GM23338 (cell line): ENCODE results near the gene SF3B3.
"Not testable (repeated sequence)": the region's sequence is repeated elsewhere in the genome, so short reads cannot be mapped to it uniquely, and the experiment has no call there.

Source experiments
- EZH2 ChIP-seq: fragments of 200-600 bp; sonication (generic); IDR thresholded peaks from one replicate; pipeline ENCODE4 v1.8.0; 2017; ENCODE audit warnings: antibody characterized with exemption, mild to moderate bottlenecking, low read depth; ENCODE audit not compliant: unreplicated experiment
- EZH2phosphoT487 ChIP-seq: fragments of 200-600 bp; sonication (generic); IDR thresholded peaks from one replicate; pipeline ENCODE4 v1.8.1; 2018; ENCODE audit warnings: antibody characterized with exemption; ENCODE audit not compliant: unreplicated experiment
- TF ChIP-seq, protein P1 (sequence below), 2 experiments: fragments of 200-600 bp in 1 of 2; sonication (generic) in 1 of 2; conservative IDR thresholded peaks; 2 replicates each; pipeline versions ENCODE4 v1.5.1 to v1.6.1; 2016 to 2017; ENCODE audit warnings: antibody characterized with exemption in 2 of 2, low read depth in 2 of 2, mild to moderate bottlenecking in 2 of 2, moderate library complexity in 1 of 2
- TF ChIP-seq, protein P2 (sequence below): IDR thresholded peaks from one replicate; pipeline ENCODE4 v1.6.1; 2018; ENCODE audit warnings: antibody characterized with exemption; ENCODE audit not compliant: unreplicated experiment

DNA sequence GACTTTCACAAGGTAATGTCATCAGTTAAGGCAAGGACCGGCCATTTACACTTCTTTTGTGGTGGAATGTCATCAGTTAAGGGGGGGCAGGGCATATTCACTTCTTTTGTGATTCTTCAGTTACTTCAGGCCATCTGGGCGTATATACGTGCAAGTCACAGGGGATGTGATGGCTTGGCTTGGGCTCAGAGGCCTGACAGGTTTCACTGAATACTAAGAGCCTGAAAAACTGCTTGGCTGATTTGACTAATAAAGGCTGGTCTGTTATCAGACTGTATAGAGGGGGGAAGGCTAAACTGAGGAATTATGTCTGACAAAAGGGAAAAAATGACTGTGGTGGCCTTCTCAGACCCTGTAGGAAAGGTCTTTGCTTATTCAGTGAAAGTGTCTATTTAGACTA, 98.2 kb downstream of the SF3B3 start:
- not testable (repeated sequence) for TF ChIP-seq EZH2phosphoT487, EZH2
- TF ChIP-seq, protein P1, sequence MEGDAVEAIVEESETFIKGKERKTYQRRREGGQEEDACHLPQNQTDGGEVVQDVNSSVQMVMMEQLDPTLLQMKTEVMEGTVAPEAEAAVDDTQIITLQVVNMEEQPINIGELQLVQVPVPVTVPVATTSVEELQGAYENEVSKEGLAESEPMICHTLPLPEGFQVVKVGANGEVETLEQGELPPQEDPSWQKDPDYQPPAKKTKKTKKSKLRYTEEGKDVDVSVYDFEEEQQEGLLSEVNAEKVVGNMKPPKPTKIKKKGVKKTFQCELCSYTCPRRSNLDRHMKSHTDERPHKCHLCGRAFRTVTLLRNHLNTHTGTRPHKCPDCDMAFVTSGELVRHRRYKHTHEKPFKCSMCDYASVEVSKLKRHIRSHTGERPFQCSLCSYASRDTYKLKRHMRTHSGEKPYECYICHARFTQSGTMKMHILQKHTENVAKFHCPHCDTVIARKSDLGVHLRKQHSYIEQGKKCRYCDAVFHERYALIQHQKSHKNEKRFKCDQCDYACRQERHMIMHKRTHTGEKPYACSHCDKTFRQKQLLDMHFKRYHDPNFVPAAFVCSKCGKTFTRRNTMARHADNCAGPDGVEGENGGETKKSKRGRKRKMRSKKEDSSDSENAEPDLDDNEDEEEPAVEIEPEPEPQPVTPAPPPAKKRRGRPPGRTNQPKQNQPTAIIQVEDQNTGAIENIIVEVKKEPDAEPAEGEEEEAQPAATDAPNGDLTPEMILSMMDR (conservative IDR thresholded peaks at IDR 0.05; ENCODE audit: low read depth in 2 of 2) = not testable (repeated sequence)
- TF ChIP-seq, protein P2, sequence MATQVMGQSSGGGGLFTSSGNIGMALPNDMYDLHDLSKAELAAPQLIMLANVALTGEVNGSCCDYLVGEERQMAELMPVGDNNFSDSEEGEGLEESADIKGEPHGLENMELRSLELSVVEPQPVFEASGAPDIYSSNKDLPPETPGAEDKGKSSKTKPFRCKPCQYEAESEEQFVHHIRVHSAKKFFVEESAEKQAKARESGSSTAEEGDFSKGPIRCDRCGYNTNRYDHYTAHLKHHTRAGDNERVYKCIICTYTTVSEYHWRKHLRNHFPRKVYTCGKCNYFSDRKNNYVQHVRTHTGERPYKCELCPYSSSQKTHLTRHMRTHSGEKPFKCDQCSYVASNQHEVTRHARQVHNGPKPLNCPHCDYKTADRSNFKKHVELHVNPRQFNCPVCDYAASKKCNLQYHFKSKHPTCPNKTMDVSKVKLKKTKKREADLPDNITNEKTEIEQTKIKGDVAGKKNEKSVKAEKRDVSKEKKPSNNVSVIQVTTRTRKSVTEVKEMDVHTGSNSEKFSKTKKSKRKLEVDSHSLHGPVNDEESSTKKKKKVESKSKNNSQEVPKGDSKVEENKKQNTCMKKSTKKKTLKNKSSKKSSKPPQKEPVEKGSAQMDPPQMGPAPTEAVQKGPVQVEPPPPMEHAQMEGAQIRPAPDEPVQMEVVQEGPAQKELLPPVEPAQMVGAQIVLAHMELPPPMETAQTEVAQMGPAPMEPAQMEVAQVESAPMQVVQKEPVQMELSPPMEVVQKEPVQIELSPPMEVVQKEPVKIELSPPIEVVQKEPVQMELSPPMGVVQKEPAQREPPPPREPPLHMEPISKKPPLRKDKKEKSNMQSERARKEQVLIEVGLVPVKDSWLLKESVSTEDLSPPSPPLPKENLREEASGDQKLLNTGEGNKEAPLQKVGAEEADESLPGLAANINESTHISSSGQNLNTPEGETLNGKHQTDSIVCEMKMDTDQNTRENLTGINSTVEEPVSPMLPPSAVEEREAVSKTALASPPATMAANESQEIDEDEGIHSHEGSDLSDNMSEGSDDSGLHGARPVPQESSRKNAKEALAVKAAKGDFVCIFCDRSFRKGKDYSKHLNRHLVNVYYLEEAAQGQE = not testable (repeated sequence)
